DMS153 treated with DMSO at 0.1 percent for 48 hours (cell line): ENCODE data around the gene CFAP251.

Source experiments
- DNase-seq: peaks from one replicate; lab custom pipeline; 2025; ENCODE audit not compliant: unreplicated experiment; lab: John Stamatoyannopoulos, UW

CFAP251 gene

DNA sequence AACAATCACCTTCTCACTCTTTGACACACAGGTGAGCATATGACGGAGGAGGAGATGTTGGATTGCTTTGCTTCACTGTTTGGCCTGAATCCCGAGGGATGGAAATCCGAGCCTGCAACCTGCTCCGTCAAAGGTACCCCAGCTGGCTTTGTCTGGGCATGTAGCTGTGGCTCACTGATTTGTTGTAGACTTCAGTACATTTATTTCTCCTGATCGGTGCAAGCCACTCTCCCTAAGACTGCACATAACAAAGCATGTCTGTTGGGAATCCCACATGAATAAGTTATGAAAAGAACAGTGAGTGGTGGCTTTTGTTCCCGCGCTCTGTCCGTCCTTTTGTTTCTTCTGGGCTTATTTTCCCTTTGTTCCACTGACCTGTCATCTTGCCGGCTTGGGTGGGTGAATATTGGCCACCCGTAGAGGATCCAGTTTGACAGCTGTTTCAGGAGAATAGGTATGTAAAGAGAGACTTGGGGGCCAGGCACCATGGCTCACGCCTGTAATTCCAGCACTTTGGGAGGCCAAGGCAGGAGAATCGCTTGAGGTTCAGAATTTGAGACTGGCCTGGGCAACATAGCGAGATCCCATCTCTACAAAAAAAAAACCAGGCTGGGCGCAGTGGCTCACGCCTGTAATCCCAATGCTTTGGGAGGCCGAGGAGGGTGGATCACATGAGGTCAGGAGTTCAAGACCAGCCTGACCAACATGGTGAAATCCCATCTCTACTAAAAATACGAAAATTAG, 83.2 kb downstream of the CFAP251 start:
- peak; percentile 94 for DNase-seq

DNA sequence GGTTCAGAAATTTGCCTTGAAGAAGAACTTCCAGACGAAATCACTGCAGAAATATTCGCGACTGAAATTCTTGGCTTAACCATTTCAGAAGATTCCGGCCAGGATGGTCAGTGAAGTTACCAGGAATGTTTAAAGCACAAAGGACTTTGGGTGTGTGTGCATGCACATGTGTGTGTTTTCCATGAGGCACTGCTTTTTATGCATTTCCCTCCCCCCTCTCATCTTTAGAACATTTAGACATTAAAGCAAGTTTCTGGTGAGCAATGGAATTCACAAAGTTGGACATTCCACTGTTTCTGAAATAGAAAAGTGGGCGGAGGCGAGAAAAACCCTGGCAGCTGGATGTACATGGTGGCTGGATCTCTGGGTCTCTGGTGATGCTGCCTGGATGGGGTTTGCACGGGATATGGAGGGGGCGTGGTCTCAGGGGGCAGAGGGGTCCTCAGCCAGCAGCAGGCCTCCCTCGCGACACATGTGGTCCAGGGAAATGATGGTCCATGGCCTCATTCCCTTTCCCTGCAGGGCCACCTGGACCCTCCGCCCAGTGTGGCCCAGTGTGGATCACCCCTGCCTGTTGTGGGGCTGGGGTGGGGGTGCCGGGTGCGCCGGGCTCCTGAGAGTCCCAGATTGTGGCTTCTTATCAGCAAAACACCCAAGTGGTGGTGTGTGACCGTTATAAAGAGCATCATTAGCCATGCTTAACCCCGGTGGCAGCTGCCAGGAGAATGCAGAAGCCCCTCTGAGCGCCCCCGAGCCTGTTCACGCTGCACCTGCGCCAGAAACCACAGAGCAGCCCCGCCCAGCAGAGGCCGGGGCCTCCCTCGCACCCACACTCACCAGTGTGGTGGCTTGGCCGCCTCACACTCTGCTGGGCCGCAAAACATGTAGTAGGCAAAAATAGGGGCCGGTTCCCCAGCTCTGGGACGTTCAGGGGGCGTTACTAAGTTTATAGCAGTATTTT, 85.5 kb downstream of the CFAP251 start:
- no peak for DNase-seq

- DNase-seq: no peak
Observed at GRCh38 chr12:122004633-122005071, 86.3 kb downstream of the CFAP251 start.

DNA sequence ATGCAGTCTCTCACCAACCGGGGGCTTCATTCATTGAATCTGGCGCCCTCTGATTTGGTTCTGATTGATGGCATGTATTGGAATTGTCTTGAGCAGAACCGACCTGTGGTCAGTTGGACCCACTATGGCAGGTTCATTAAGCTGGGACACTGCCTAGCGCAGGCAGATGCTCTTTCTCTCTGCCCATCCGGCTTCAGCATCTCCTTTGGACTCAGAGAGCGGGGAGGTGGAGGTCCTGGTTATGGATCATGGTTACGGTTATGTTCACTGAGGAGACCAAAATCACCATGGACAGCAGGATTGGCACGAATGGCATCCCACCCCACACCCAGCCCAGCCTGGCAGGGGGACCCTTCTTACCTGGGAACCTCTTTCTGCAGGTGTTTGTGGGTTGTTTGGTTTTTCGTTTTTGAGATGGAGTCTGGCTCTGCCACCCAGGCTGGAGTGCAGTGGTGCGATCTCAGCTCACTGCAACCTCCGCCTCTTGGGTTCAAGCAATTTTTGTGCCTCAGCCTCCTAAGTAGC, 86.9 kb downstream of the CFAP251 start:
- no peak for DNase-seq

- no peak for DNase-seq
Observed at GRCh38 chr12:122006186-122006926, 88.0 kb downstream of the CFAP251 start.

- no peak for DNase-seq
Observed at GRCh38 chr12:122009741-122010140, 91.3 kb downstream of the CFAP251 start.

GRCh38 chr12:122012184-122012583, 93.8 kb downstream of the CFAP251 start:
- DNase-seq: no peak

GRCh38 chr12:122013136-122013535, 94.7 kb downstream of the CFAP251 start:
- no peak for DNase-seq

- no peak for DNase-seq
Observed at GRCh38 chr12:122013791-122014590, 95.6 kb downstream of the CFAP251 start.

GRCh38 chr12:122014781-122015180, 96.4 kb downstream of the CFAP251 start:
- DNase-seq: no peak

DNA sequence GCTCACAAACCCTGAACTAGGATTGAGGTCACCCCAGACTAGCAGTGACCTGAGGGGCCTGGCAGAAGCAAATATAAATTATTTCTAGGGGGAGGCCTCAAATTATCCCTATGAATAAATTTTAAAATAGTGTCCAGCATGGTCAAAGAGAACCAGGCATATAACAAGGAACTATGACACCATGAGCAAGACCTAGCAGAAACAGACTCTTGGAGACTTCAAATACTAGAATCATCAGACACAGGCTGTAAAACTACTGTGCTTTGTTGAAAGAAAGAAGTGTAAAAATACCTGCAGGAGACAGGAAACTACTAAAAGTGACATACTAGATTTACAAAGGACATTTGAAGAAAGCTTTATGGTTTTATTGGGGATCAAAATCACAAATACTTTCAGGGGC, 100.1 kb downstream of the CFAP251 start:
- no peak for DNase-seq

GRCh38 chr12:122018937-122019336, 100.5 kb downstream of the CFAP251 start:
- DNase-seq: no peak

DNA sequence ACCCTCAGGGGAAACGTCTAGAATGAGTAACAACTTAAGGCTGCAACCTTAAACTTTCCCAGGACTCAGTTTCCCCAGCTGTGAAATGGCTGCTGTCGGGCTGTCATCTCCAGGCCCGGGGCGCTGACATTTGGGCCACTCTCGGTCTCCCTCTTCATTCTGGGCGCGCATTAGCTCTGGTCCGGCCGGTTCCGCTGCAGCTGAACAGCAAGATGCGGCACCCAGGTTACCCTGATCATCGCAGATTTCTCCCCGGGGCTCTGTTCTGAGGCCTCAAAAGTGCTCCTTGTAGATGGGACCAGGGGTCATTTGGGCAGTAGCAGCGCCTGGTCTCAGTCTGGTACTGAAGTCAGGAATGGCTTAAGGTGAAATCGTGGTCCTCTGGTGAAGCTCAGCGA, 102.4 kb downstream of the CFAP251 start:
- no peak for DNase-seq

DNA sequence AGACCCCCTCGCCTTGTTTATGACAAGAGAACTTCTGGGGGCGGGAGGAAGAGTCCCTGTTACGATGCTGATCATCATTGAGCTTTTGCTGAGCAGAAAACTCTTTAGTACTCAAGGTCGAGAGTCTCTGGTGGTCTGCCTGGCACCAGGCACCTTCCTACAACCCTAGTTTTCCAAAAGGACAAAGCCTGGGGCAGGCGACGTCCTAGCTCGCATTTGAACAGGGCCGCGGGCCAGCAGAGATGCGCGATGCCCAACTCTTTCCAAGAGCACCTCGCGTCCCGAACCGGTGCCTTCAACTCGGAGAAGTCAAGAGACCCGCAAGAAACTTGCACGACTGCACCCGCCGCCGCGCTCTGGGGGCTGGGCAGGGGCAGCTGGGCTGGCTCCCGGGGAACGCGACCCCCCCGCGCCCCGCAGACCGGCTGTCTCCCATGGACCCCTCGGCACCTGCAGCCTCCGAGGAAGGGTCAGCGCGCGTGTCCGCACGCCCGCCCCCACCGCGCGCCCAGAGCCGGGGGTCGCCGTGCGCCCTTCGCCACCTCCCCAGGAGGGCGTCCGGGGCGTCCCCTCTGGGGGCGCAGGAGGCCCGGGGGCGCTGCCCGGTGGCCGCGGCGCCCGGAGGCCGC, 102.9 kb downstream of the CFAP251 start:
- DNase-seq: no peak

DNA sequence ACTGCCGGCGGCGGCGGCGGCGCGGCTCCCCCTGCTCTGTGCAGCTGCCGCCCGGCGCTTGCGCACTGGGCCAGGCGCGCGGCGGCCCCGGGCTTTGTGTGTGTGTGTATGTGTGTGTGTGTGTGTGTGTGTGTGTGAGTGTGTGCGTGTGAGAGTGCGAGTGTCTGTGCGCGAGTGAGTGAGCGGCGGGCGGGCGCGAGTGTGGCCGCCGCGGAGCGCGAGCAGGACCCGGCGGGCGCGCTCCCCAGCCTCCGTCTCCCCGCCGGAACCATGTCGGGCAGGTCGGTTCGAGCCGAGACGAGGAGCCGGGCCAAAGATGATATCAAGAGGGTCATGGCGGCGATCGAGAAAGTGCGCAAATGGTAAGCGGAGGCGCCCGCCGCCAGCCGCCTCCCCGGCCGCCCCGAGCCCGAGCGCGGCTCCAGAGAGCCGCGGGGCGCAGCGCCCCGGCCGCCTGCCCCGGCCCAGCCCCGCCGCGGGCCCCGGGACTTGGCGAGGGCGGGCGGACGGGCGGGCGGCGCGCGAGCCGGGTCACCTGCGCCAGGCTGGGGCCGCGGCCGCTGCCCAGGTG, 103.5 kb downstream of the CFAP251 start, which contains the start of gene BCL7A:
BCL7A (plus strand) TSS at position 63 of the 571 bp plus-strand sequence; CDS start at position 271, 208 bp downstream.
- no peak for DNase-seq

DNA sequence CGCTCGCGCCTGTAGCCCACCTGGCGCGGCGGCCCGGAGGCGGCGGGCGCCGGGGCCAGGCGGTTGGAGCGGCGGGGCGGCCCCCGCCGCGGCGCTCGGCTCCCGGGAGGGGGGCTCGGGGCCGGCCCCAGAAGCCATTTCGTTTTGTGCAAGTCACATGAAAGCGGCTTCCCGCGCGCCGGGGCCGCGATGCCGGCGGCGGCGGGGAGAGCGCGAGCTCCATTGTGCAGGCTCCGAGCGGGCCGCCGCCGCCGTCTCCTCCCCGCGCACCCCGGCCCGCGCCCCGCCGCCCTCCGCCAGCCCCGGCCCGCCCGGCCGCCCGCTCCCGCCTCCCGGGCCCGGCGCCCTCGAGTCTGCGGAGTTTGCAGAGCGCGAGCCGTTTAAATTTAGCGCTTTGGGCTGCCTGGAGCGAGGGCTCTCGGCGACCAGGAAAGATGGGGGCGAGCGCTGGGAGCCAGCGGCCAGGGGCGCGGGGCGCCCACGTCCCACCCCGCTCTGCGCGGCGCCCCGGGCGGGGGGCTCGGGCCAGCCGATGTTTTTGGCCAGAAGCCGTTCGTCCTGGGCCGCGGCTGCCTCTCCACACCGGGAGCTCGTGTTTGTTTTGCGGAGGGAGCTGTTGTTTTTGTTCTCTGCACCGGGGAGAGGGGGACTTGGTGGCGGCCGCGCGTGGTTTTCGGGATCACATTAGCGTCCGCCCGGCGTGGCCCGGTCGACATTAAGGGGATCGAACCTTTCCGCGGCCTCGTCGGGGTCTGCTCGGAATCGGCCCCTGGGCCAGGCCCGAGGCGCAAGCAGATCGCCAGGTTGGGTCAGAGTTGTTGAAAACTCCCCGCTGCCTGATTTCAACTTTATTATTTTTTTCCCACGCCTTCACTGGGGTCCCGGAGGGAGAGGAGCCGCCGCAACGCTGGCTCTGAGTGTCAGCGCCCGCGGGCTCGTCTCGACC, 104.3 kb downstream of the CFAP251 start:
- no peak for DNase-seq

- DNase-seq: no peak
Observed at GRCh38 chr12:122023339-122024131, 105.1 kb downstream of the CFAP251 start.
